ENCODE data around the gene DDX17. TPM values are rescaled to one million over a fixed set of nuclear protein-coding genes. Genes with fewer than 3 reads are reported as not detected.

DDX17 gene
- total RNA-seq, 4 donors from 2014 or later, result 419 to 723 (median 493) TPM

DNA sequence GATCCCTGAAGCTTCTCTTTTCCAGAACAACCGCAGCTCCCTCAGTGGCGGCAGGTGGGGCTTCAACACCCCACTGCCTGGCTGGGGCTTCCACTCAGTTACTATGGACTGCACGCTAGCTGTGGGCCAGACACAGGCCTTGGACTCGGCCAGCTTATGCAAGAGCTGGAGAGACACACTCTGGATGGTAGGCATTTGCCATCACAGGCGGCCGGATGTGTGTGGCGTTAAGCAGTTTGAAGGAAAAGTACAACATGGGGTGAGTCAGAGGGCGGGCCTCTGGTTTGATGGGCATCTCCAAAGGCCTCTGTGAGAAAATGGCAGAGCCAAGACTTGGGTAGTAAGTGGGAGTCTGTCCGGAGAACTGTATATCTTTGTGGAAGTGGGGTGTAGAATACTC lies 68.7 kb downstream of the DDX17 start:
- TF ChIP-seq, protein P1, sequence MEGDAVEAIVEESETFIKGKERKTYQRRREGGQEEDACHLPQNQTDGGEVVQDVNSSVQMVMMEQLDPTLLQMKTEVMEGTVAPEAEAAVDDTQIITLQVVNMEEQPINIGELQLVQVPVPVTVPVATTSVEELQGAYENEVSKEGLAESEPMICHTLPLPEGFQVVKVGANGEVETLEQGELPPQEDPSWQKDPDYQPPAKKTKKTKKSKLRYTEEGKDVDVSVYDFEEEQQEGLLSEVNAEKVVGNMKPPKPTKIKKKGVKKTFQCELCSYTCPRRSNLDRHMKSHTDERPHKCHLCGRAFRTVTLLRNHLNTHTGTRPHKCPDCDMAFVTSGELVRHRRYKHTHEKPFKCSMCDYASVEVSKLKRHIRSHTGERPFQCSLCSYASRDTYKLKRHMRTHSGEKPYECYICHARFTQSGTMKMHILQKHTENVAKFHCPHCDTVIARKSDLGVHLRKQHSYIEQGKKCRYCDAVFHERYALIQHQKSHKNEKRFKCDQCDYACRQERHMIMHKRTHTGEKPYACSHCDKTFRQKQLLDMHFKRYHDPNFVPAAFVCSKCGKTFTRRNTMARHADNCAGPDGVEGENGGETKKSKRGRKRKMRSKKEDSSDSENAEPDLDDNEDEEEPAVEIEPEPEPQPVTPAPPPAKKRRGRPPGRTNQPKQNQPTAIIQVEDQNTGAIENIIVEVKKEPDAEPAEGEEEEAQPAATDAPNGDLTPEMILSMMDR (IDR thresholded peaks at IDR 0.05), result no peak
- TF ChIP-seq POLR2A (IDR thresholded peaks at IDR 0.05), result no peak
- 94% methylated on average over 9 of the region's 9 CpGs for WGBS, 2 donors
- no peak overlapping the region for H3K4me3 ChIP-seq (ENCODE audit: low read depth, poor library complexity, severe bottlenecking)
- intact Hi-C loops (cut with DNase I; ENCODE audit: low total_unique reads), result no loop called here
- DNase-seq (ENCODE audit: low spot score in 2 of 2), result no peak

GRCh38 chr22:38436629-38437395 lies 69.3 kb downstream of the DDX17 start:
- TF ChIP-seq POLR2A (IDR thresholded peaks at IDR 0.05), result no peak
- TF ChIP-seq, protein P1 (IDR thresholded peaks at IDR 0.05), result no peak
- WGBS, 2 donors, result 83 to 87% methylated on average over 10 to 15 of the region's 15 CpGs

GRCh38 chr22:38435965-38436364 lies 70.1 kb downstream of the DDX17 start:
- 43 to 49% methylated on average over 4 of the region's 4 CpGs for WGBS, 2 donors

More at GRCh38 chr22:38436629-38437395, 69.3 kb downstream of the DDX17 start:
- no peak for DNase-seq (ENCODE audit: low spot score in 2 of 2)
- H3K4me3 ChIP-seq (ENCODE audit: low read depth, poor library complexity, severe bottlenecking), result no peak overlapping the region
- intact Hi-C loops (cut with DNase I; ENCODE audit: low total_unique reads), result no loop called here

DNA sequence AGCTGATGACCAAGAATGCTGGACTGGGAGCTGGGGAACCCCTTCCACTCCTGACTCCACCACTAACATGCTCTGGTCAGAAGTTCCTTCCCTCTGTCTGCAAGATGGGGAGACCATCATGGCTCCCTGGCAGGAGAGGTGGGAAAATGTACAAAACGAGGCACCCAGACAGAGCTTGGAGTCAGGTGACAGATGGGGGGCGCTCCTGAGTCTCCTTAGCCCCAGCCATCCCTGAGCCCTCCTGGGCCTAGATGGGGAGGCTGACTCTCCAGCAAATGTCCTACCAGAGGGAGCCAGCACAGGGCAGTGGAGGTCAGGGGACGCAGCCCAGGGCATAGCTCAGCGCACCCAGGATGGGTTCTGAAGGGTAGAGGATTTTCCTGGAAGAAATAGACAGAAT lies 71.1 kb downstream of the DDX17 start:
- TF ChIP-seq, protein P1 (IDR thresholded peaks at IDR 0.05), result no peak
- TF ChIP-seq POLR2A (IDR thresholded peaks at IDR 0.05), result no peak

More at GRCh38 chr22:38435965-38436364, 70.1 kb downstream of the DDX17 start:
- TF ChIP-seq, protein P1 (IDR thresholded peaks at IDR 0.05), result no peak
- no peak for TF ChIP-seq POLR2A (IDR thresholded peaks at IDR 0.05)
- H3K4me3 ChIP-seq (ENCODE audit: low read depth, poor library complexity, severe bottlenecking), result no peak overlapping the region
- DNase-seq (ENCODE audit: low spot score in 2 of 2), result no peak
- intact Hi-C loops (cut with DNase I; ENCODE audit: low total_unique reads), result no loop called here

DNA sequence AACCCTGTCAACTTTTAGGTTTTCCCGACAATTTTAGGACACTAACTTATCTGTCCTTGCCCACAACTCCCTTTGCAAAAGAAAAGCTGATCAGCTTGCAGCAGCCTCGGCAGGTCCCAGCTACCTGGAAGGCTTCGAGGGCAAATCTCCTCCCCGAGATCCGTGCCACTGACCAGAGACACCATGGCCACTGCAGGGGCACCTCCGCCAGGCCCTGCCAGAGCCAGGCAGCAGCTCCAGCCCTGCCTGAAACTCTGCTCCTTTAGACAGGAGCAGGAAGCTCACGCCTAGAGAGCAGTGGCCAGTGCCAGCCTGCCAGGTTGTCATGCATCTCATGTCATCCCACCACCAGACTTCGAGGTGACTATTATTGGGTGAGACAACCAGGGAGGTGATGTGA lies 72.2 kb downstream of the DDX17 start:
- DNase-seq (ENCODE audit: low spot score in 2 of 2), result no peak
- WGBS, 2 donors, result 76 to 79% methylated on average over 6 to 7 of the region's 8 CpGs
- no peak overlapping the region for H3K4me3 ChIP-seq (ENCODE audit: low read depth, poor library complexity, severe bottlenecking)
- TF ChIP-seq, protein P1 (IDR thresholded peaks at IDR 0.05), result no peak
- TF ChIP-seq POLR2A (IDR thresholded peaks at IDR 0.05), result no peak
- intact Hi-C loops (cut with DNase I; ENCODE audit: low total_unique reads), result no loop called here

More for the DNA sequence above, 71.1 kb downstream of the DDX17 start:
- no peak overlapping the region for H3K4me3 ChIP-seq (ENCODE audit: low read depth, poor library complexity, severe bottlenecking)
- no peak for DNase-seq (ENCODE audit: low spot score in 2 of 2)
- 78 to 86% methylated on average over 4 of the region's 4 CpGs for WGBS, 2 donors
- intact Hi-C loops (cut with DNase I; ENCODE audit: low total_unique reads), result no loop called here

Other genes starting within 250 kb of the DDX17 start
- gene TMEM184B, start 233.3 kb downstream of the DDX17 start, total RNA-seq, result 10 to 100 TPM; 27.9 to 67.4 (median 40.7) TPM
- 100 to 1,000 TPM; 142 to 258 (median 163) TPM for gene CSNK1E, start 188.9 kb downstream of the DDX17 start, total RNA-seq
- gene KCNJ4, start 51.1 kb downstream of the DDX17 start, total RNA-seq, result 1 to 10 TPM in 1 of 4 donors, under 1 TPM in 2, not detected in 1; 0.29 to 1.4 (median 0.46) TPM
- gene KDELR3, start 38.2 kb downstream of the DDX17 start, total RNA-seq, result 1 to 10 TPM in 2 of 4 donors, under 1 TPM in 2; 0.80 to 5.1 (median 1.3) TPM
- 1 to 10 TPM in 1 of 4 donors, under 1 TPM in 2, not detected in 1; 0.22 to 3.5 (median 0.49) TPM for gene DMC1, start 63.9 kb upstream of the DDX17 start, total RNA-seq
- gene FAM227A, start 150.1 kb upstream of the DDX17 start, total RNA-seq, result 1 to 10 TPM in 3 of 4 donors, under 1 TPM in 1; 0.97 to 3.9 (median 2.4) TPM
- gene CBY1, start 150.3 kb upstream of the DDX17 start, total RNA-seq, result 10 to 100 TPM; 16.6 to 26.6 (median 22.1) TPM
- 10 to 100 TPM; 24.8 to 42.2 (median 34.5) TPM for gene TOMM22, start 175.6 kb upstream of the DDX17 start, total RNA-seq
- gene JOSD1, start 194.6 kb upstream of the DDX17 start, total RNA-seq, result 10 to 100 TPM; 52.0 to 90.6 (median 68.0) TPM
- gene GTPBP1, start 199.6 kb upstream of the DDX17 start, total RNA-seq, result 10 to 100 TPM; 53.1 to 79.9 (median 72.7) TPM
- 100 to 1,000 TPM; 231 to 344 (median 282) TPM for gene SUN2, start 249.7 kb upstream of the DDX17 start, total RNA-seq

All from lower leg skin (tissue), 4 donors.